Mammary epithelial cell (primary cell): ENCODE data around the gene FCHSD2.

Experiments used
- CTCF ChIP-seq, 2 donors: IDR thresholded peaks in 1 of 2; conservative IDR thresholded peaks in 1 of 2; 2 replicates each; pipeline ENCODE4 v1.5.1; 2011 to 2012; ENCODE audit warnings: inconsistent platforms in 2 of 2, low read length in 2 of 2, mild to moderate bottlenecking in 2 of 2, control low read depth in 1 of 2, low read depth in 1 of 2; ENCODE audit not compliant: insufficient read depth in 1 of 2; ENCODE audit errors: extremely low read depth in 1 of 2
- EZH2 ChIP-seq: IDR thresholded peaks from 2 replicates; pipeline ENCODE4 v1.6.1; 2012; ENCODE audit warnings: low read length, inconsistent platforms, borderline replicate concordance

- TF ChIP-seq EZH2 (no peak), CTCF (conservative IDR thresholded peaks at IDR 0.05 in 1 of 2, IDR thresholded peaks at IDR 0.05 in 1 of 2; ENCODE audit: extremely low read depth in 1 of 2, insufficient read depth in 1 of 2, low read depth in 1 of 2, low read length in 2 of 2) (no peak)
Measured at GRCh38 chr11:72896431-72896830, 245.7 kb downstream of the FCHSD2 start.
